Measurements from ENCODE around the gene KRTAP1-1.
"Not testable (repeated sequence)": the region's sequence is repeated elsewhere in the genome, so short reads cannot be mapped to it uniquely, and the experiment has no call there.

The KRTAP1-1 gene

DNA sequence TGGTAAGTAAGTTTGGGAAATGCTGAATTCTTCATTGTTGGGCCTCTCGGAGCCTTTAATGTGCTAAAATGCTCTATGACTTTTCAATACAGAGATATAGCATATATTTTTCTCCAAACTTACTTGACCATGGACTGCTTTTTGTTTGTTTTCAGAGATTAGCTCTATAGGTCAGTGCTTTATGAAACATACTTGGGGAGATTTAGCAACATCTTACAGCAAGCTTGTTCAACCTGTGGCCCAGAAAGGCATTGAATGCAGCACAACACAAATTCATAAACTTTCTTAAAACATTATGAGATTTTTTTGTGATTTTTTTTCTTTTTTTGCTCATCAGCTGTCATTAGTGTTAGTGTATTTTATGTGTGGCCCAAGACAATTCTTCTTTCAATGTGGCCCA lies 31.3 kb downstream of the KRTAP1-1 start:
- DNase-seq, result no peak

DNA sequence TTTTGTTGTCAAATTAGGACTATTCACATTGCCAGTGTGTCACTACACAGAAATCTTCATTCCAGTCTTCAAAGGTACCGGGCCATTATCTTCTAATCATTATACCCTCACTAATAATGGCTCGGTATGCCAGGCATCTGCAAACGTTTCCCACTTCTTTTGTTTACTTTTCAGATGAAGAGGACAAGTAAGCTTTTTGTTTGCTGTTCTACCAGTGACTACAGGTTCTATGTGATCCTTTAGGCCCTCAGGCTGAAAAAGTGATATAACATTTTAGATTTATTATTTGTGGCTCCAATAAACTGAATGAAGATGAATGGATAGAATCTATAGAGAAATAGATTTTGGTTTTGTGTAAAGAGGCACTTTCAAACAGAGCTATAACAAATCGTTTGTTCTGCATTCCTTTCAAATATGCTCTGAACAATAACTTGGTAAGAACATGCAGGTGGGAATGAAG lies 31.9 kb downstream of the KRTAP1-1 start:
- DNase-seq, result peak; percentile 79

DNA sequence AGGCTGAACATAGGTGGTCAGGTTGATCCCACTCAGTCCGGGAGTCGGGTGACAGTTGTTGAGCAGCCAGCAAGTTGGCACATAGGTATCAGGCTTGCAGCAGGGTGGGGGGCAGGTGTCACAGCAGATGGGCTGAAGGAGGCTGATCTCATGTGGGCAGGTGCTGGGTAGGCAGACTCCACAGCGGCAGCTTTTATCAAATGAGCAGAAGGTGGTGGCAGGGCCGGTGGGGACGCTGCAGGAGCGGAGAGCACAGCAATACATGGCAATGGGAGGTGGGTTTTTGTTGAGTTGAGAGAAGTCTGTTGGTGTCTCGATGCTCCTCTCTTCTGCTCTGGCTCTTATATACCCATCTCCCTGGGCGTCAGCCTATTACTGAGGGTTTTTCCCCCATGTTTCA lies 32.4 kb downstream of the KRTAP1-1 start, which contains the start of gene KRTAP3-1:
Gene KRTAP3-1, minus strand, starts transcription at position 318 of the 400 bp plus-strand sequence. Its CDS starts 54 bp downstream, at position 264.
- peak; percentile 28 for DNase-seq

DNA sequence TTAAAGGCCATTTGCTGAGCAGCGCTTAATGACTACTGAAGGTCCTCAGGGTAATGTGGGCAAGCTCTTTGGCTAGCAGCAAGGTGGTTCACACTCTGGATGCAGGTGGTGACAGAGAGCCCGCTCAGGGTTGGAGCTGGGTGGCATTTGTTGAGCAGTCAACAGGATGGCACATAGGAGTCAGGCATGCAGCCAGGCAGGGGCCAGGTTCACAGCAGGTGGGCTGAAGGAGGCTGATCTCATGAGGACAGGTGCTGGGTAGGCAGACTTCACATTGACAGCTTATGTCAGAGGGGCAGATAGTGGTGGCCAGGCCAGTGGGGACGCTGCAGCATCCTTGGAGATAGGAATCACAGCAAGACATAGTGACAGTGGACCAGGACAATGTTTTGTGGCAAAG lies 36.9 kb downstream of the KRTAP1-1 start:
- DNase-seq, result no peak

DNA sequence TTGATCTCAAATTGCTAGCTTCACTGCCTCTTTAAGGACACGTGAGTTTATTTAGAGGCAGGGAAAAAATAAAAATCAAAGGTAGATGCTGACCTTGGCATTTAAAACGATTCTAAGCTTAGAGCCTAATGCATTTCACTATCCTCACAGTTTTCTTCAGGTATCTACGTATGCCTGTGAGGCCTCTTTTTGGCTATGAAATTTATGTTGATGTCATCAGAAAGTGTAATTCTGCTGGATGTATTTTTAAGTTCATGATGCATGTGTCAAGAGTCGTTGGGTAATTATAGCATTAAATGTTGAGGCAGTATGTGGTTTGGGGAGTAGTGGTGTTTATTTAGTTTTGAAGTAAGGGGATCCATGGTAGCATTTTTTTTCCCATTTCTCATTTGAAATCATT lies 37.3 kb downstream of the KRTAP1-1 start:
- no peak for DNase-seq

DNA sequence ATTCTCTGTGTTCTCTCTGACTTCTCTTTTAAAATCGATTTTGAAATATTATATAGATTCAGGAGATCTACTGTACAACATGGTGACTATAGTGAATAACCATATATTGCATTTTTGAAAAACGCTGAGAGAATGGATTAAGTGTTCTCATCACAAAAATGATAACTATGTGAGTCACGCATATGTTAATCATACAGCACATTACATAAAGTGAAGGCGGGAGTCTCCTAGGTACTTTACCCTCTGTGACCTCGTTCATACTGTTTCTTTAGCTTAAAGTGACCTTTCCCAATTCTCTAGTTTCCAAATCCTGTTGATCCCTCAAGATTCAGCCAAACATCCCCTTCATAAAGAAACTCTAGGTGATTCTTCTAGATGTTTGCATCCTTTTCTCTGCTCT lies 38.4 kb downstream of the KRTAP1-1 start:
- DNase-seq, result no peak

DNA sequence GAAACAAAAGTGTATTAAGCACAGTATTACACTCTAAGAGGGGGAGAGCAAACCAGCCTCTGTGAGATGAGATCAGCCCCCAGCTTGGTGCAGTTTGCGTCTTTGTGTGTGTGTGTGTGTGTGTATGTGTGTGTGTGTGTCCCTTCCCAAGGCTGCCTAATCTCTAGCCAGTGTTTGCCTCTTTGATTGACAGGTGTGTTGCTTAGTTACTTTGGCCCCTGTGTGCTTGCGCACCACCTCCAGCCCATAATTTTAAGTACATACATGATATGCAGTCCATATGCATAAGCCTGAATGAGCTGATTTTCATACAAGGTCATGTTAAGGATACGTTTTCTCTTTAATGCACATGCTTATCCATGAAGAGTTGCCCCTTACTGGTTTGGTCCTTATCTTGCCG lies 39.5 kb downstream of the KRTAP1-1 start:
- DNase-seq, result no peak

DNA sequence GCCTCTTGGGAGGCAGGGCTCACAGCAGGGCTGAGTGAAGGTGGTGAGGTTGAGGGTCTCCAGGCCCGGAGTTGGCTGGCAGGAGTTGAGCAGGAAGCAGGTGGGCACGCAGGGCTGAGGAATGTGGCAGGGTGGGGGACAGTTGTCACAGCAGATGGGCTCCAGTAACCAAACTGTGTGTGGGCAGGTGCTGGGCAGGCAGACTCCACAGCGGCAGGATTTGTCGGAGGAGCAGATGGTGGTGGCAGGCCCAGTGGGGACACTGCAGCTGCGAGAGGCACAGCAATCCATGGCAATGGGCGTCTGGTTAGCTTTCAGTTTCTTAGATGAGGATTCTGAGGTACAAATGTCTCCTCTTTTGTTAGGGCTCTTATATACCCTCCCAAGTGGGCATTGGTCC lies 41.7 kb downstream of the KRTAP1-1 start, which contains the start of gene KRTAP3-2:
Gene KRTAP3-2, minus strand, starts transcription at position 344 of the 400 bp plus-strand sequence. Its CDS starts 53 bp downstream, at position 291.
- DNase-seq, result not testable (repeated sequence)

DNA sequence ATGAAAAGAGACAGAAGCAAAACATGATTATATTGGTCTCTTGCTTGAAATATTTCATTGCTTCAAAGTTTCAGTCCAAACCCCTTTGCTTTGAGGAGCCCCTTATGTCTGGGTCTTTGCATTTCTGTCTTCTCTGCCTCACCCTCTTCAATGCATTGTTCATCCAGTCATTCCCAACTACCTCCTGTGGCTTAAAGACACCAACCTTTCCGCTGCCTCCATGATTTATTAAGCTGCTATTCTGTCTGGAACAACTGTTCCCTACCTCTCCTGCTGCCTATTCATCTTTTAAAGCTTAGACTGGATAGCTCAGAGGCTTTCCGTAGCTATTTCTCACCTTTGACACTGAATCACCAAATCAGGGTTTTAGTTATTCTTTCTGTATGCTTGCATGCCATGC lies 43.9 kb downstream of the KRTAP1-1 start:
- DNase-seq, result no peak

DNA sequence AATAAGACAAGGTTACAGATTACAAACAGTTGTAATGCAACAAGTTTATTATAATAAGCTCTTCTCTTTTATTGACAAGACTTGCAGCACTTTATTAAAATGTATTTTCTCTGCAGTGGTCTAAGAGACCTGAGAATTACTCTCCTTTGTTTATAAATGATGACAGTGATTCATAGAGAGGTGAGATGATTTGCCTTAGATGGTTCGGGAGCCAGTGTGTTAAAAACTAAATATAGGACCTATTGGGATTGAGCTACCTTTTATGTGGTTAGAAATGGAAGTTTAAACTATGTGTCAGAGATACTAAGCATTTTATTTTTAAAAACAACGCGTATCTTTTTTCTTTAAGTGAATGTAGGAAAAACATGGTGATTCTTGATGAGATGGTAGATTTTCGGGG lies 44.4 kb downstream of the KRTAP1-1 start:
- no peak for DNase-seq

DNA sequence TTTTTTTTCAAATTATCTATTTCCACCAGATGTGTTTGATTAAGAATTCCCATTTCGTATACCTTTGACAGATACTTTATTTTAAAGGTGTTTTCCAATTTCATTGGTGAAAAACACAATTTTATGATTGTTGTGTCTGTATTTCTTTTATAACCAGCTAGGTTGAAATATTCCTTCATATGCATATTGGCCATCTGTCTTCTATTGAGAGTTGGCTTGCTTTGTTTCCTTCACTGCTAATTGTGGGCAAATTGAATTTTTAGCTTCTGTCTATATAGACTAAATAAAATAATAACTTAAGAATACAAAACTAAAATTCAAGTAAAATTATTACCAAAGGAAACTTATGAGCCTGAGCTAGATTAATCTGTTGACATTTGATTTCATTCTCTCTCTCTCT lies 46.1 kb downstream of the KRTAP1-1 start:
- DNase-seq, result no peak

DNA sequence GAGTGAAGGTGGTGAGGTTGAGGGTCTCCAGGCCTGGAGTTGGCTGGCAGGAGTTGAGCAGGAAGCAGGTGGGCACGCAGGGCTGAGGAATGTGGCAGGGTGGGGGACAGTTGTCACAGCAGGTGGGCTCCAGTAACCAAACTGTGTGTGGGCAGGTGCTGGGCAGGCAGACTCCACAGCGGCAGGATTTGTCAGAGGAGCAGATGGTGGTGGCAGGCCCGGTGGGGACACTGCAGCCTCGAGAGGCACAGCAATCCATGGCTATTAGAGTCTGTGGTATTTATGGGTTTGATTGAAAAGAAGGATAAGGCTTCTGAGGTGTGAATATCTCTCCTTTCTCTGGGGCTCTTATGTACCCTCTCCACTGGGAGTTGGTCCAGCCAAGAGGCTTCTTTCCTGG lies 47.4 kb downstream of the KRTAP1-1 start, which contains the start of gene KRTAP3-3:
Gene KRTAP3-3, minus strand, starts transcription at position 326 of the 400 bp plus-strand sequence. Its CDS starts 67 bp downstream, at position 259.
- no peak for DNase-seq

DNA sequence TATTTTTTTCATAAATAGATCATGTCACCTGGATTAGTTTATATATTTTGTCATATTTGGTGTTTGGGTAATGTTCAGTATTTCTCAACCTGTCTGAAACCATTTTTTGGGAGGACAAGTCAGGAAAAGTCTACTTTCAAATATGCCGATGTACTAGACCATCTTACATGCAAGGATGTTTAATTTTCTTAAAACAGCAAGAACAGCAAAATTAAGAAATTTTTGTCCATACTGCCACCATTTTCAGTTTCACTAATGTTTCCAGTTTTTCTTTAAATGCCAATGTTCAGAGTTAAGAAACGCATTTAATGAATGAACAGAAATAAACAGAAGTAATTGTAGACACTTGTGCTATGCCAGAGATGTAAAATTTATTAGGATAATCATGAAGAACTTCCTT lies 48.2 kb downstream of the KRTAP1-1 start:
- no peak for DNase-seq

DNA sequence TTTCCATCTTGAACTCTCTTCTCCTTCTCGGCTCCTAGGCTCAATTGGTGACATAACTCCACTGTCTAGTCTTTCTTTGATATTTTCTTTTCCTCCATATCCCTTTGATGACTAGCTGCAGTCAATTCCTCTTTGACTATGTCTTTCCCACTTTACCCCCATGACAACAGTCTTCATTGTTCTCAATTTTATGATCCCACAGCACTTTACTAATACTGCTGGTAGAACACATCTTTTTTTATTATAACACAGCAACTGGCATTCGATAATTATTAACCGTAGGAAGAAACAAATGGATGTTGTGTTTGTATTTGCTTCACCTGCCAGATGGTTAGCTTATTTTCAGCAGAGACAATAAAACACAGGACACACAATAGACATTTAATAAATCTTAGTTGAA lies 48.6 kb downstream of the KRTAP1-1 start:
- DNase-seq, result peak; percentile 45

Measured in NCI-H526 treated with DMSO at 0.1 percent for 48 hours (cell line).